ENCODE measurements around the gene KLHL1. TPM values are rescaled to one million over a fixed set of nuclear protein-coding genes. Genes with fewer than 3 reads are reported as not detected.

KLHL1 gene
- polyA plus RNA-seq, 1 of the 3 experiments (the other 2 are of a cell fraction) = not detected

DNA sequence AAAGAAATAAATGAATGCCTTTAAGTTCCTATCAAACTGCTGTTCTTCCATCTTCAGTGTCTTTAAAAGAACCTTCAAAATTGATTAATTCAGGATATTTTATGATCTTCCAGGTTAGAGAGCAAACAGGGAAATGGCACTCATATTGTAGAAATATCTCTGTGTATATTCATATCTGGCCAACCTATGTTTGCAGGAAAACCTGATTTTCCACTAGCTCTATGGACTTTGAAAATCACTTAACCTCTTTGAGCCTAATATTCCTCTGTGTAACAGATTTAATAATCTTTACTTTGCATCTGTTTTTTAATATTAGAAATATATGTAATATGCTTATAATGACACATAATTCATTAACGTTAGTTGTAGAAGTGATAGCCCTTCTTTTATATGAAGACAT lies 228.3 kb downstream of the KLHL1 start:
- ChIA-PET POLR2A (no interaction called here), CTCF (no interaction called here)
- no peaks in the 10 kb centered on the region for H3F3A ChIP-seq (replicated peaks; ENCODE audit: insufficient read depth)
- no peak overlapping the region for H3K9ac ChIP-seq
- H3K27ac ChIP-seq (ENCODE audit: low read depth in 2 of 2, low read length in 1 of 2) = no peak overlapping the region
- H3K36me3 ChIP-seq (replicated peaks in 1 of 2; ENCODE audit: control insufficient read depth in 1 of 2, insufficient read depth in 2 of 2, low read length in 1 of 2) = no peaks in the 10 kb centered on the region
- no peak overlapping the region for H3K4me3 ChIP-seq (ENCODE audit: low read depth in 2 of 2, low read length in 1 of 2)
- no peak for DNase-seq
- H3K9me2 ChIP-seq = no peaks in the 10 kb centered on the region
- 77% methylated on average over 1 of the region's 1 CpG for WGBS (ENCODE audit: low lambda C conversion rate)
- H3K4me2 ChIP-seq = no peak overlapping the region
- no peak for TF ChIP-seq TCF12 (IDR thresholded peaks at IDR 0.05)
- no peak for TF ChIP-seq SMC3 (IDR thresholded peaks at IDR 0.05; ENCODE audit: low read depth, low read length)
- TF ChIP-seq ELF1 (IDR thresholded peaks at IDR 0.05) = no peak
- TF ChIP-seq NFIC (IDR thresholded peaks at IDR 0.05; ENCODE audit: borderline replicate concordance) = no peak
- TF ChIP-seq YY1 (IDR thresholded peaks at IDR 0.05; ENCODE audit: low read depth) = no peak
- no peak for TF ChIP-seq GATA2 (CRISPR knock-in tag; IDR thresholded peaks at IDR 0.05)
- TF ChIP-seq FOSL2 (IDR thresholded peaks at IDR 0.05; ENCODE audit: borderline replicate concordance, low read depth) = no peak
- TF ChIP-seq EZH2phosphoT487 (IDR thresholded peaks at IDR 0.05; ENCODE audit: borderline replicate concordance, low read depth) = no peak
- no peak for TF ChIP-seq RAD21 (IDR thresholded peaks at IDR 0.05; ENCODE audit: low read length)
- TF ChIP-seq, protein P1, sequence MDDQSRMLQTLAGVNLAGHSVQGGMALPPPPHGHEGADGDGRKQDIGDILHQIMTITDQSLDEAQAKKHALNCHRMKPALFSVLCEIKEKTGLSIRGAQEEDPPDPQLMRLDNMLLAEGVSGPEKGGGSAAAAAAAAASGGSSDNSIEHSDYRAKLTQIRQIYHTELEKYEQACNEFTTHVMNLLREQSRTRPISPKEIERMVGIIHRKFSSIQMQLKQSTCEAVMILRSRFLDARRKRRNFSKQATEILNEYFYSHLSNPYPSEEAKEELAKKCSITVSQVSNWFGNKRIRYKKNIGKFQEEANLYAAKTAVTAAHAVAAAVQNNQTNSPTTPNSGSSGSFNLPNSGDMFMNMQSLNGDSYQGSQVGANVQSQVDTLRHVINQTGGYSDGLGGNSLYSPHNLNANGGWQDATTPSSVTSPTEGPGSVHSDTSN (IDR thresholded peaks at IDR 0.05) = no peak
- H3K4me1 ChIP-seq (ENCODE audit: control insufficient read depth in 1 of 2, insufficient read depth in 2 of 2, low read depth in 1 of 2, low read length in 1 of 2) = no peaks in the 10 kb centered on the region; a peak in 1 of 4 replicates
- H3K9me3 ChIP-seq = no peaks in the 10 kb centered on the region
- no peaks in the 10 kb centered on the region for H3K27me3 ChIP-seq (ENCODE audit: insufficient read depth)
- no peak overlapping the region for H2AFZ ChIP-seq (ENCODE audit: low read depth)
- no peaks in the 10 kb centered on the region for H4K20me1 ChIP-seq (ENCODE audit: insufficient read depth)
- H3K79me2 ChIP-seq (ENCODE audit: insufficient read depth) = no peaks in the 10 kb centered on the region

DNA sequence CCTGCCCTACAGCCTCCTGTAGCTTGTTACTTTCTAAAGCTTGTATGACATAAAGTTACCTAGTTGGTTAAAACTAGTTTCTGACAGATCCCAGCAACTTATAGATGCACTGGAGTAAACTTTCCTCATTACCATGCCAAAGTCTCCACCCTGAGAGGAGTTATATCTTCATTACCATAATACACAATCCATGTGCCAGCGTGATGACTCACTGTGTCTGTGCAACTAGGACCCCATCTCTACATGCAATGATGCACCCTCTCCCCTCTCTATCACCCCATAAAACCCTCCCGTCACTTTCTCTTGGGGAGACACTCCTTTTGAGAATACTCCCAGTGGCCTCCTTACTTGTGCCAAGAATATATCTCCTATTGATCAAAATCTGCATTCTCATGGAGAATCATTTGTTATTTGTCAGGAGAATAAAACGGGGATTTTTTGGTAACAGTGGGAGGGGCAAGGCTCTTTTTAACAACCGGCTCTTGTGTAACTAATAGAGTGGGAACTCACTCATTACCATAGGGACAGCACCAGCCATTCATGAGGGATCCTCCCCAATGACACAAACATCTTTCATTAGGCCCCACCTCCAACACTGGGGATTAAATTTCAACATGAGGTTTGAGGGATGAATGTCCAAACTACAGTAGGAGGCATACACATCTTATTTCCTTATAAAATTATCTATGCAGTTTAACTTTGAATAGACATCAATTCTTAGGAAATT lies 235.8 kb downstream of the KLHL1 start:
- Histone ChIP-seq H4K20me1 (ENCODE audit: insufficient read depth) (no peaks in the 10 kb centered on the region), H2AFZ (ENCODE audit: low read depth) (no peak overlapping the region), H3K9ac (no peak overlapping the region), H3K27me3 (ENCODE audit: insufficient read depth) (no peaks in the 10 kb centered on the region), H3K27ac (ENCODE audit: low read depth in 2 of 2, low read length in 1 of 2) (no peak overlapping the region), H3F3A (replicated peaks; ENCODE audit: insufficient read depth) (no peaks in the 10 kb centered on the region), H3K9me2 (no peaks in the 10 kb centered on the region), H3K4me1 (ENCODE audit: control insufficient read depth in 1 of 2, insufficient read depth in 2 of 2, low read depth in 1 of 2, low read length in 1 of 2) (no peaks in the 10 kb centered on the region), H3K4me2 (no peak overlapping the region), H3K4me3 (ENCODE audit: low read depth in 2 of 2, low read length in 1 of 2) (no peak overlapping the region), H3K9me3 (no peaks in the 10 kb centered on the region), H3K36me3 (replicated peaks in 1 of 2; ENCODE audit: control insufficient read depth in 1 of 2, insufficient read depth in 2 of 2, low read length in 1 of 2) (no peaks in the 10 kb centered on the region), H3K79me2 (ENCODE audit: insufficient read depth) (no peaks in the 10 kb centered on the region)
- 49% methylated on average over 4 of the region's 4 CpGs for WGBS (ENCODE audit: low lambda C conversion rate)
- ChIA-PET CTCF (no interaction called here), POLR2A (no interaction called here)
- TF ChIP-seq, protein P2, sequence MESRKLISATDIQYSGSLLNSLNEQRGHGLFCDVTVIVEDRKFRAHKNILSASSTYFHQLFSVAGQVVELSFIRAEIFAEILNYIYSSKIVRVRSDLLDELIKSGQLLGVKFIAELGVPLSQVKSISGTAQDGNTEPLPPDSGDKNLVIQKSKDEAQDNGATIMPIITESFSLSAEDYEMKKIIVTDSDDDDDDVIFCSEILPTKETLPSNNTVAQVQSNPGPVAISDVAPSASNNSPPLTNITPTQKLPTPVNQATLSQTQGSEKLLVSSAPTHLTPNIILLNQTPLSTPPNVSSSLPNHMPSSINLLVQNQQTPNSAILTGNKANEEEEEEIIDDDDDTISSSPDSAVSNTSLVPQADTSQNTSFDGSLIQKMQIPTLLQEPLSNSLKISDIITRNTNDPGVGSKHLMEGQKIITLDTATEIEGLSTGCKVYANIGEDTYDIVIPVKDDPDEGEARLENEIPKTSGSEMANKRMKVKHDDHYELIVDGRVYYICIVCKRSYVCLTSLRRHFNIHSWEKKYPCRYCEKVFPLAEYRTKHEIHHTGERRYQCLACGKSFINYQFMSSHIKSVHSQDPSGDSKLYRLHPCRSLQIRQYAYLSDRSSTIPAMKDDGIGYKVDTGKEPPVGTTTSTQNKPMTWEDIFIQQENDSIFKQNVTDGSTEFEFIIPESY (IDR thresholded peaks at IDR 0.05; ENCODE audit: borderline replicate concordance, low read depth) = no peak
- TF ChIP-seq MXI1 (IDR thresholded peaks at IDR 0.05; ENCODE audit: low read depth, low read length) (no peak), SMC3 (IDR thresholded peaks at IDR 0.05; ENCODE audit: low read depth, low read length) (no peak), GABPA (IDR thresholded peaks at IDR 0.05; ENCODE audit: low read depth) (no peak)
- DNase-seq = no peak
